Heart left ventricle (tissue), 13 donors: Measurements from ENCODE around the gene CKM.
"Not testable (repeated sequence)": the region's sequence is repeated elsewhere in the genome, so short reads cannot be mapped to it uniquely, and the experiment has no call there.

ENCODE experiments used
- CTCF ChIP-seq, 12 donors: fragments of 200-600 bp; sonication (generic) in 4 of 12; IDR thresholded peaks; one replicate each; pipeline versions ENCODE4 v1.5.0 to v1.8.0; 2018 to 2022; ENCODE audit warnings: antibody characterized with exemption in 12 of 12, mild to moderate bottlenecking in 5 of 12
- POLR2A ChIP-seq, 2 donors: fragments of 450-650 bp; IDR thresholded peaks; one replicate each; pipeline ENCODE4 v1.6.1; 2017; ENCODE audit warnings: antibody characterized with exemption in 2 of 2, mild to moderate bottlenecking in 2 of 2, moderate library complexity in 2 of 2
- donor health status: ischemic (EF 13 %, LVEDD 7.1; RV severe dilation, severe dysfunction).
- donor health status: DM: no; HTN: yes; CAD: no.
- donor health status: DM: no; HTN: no; CAD: no.
- donor health status: ischemic (EF 25% LVEDD 6.9; RV normal size, moderate dysfunction).
- donor health status: ischemic (EF 25% LVEDD 5.7; RV mildly dilated, moderate dysfunction).
- donor health status: ischemic (EF 35%, LVEDD 5.7; RV mildly dilated, moderate dysfunction).
- donor health status: nonischemic (EF 11% LVEDD 7.7; RV severe dilation, severe dysfunction).
- donor health status: DM: yes; HTN: yes; CAD: no.
- donor health status: PGD.
- donor health status: ischemic (EF 29% LVEDD 5.4; RV normal size, mild dysfunction).
- donor health status: nonischemic (EF 23%, LVEDD 6.1; RV moderate dilation, normal function).

GRCh38 chr19:45334881-45335280 lies 12.2 kb upstream of the CKM start:
- not testable (repeated sequence) for TF ChIP-seq POLR2A, CTCF (IDR thresholded peaks at IDR 0.05)
